GM19455 (cell line): ENCODE results near the gene MYO9B.

Experiments used
- ATAC-seq: cut with Tn5 transposase; IDR thresholded peaks from one replicate; pipeline ENCODE4 v1.9.1; 2021; ENCODE audit not compliant: unreplicated experiment

The MYO9B gene, protein sequence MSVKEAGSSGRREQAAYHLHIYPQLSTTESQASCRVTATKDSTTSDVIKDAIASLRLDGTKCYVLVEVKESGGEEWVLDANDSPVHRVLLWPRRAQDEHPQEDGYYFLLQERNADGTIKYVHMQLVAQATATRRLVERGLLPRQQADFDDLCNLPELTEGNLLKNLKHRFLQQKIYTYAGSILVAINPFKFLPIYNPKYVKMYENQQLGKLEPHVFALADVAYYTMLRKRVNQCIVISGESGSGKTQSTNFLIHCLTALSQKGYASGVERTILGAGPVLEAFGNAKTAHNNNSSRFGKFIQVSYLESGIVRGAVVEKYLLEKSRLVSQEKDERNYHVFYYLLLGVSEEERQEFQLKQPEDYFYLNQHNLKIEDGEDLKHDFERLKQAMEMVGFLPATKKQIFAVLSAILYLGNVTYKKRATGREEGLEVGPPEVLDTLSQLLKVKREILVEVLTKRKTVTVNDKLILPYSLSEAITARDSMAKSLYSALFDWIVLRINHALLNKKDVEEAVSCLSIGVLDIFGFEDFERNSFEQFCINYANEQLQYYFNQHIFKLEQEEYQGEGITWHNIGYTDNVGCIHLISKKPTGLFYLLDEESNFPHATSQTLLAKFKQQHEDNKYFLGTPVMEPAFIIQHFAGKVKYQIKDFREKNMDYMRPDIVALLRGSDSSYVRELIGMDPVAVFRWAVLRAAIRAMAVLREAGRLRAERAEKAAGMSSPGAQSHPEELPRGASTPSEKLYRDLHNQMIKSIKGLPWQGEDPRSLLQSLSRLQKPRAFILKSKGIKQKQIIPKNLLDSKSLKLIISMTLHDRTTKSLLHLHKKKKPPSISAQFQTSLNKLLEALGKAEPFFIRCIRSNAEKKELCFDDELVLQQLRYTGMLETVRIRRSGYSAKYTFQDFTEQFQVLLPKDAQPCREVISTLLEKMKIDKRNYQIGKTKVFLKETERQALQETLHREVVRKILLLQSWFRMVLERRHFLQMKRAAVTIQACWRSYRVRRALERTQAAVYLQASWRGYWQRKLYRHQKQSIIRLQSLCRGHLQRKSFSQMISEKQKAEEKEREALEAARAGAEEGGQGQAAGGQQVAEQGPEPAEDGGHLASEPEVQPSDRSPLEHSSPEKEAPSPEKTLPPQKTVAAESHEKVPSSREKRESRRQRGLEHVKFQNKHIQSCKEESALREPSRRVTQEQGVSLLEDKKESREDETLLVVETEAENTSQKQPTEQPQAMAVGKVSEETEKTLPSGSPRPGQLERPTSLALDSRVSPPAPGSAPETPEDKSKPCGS (N-terminal part only)

DNA sequence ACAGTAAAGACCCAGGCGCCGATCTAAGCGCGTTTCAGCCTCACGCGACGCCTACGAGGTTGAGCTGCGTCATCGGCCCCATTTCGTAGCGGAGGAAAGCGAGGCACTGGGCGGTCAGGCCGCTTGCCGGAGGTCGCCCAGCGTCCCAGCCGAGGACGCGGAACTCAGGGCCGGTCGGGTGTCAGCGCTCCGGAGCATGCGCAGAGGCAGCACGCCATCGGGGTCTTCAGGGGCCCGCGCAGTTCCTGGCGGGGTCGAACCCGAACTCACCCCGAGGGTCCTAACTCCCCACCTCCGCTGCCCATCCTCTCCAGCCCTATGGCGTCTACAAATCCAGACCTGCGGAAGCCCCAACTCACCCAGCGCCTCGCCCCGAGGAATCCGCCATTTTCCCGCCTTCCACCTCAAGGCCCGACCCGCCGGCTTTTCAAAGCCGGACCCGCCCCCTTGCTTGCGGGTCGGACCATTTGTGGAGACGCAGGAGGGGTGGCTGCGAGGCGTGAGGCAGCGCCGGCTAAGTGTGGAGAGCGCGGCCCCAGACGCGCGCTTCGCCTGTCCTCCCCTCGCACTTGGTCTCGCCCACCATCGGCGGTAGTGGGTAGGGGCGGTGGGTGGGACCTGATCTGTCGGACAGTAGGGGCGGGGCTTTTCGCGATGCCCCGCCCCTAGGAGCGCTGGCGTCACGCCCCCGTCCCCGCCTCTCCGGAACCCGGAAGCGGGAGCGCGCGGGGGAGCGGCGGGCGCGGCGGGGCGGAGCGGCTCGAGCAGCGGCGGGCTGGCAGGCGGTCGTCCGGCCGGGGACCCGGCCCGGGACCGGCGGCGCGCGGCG, at the start of gene MYO9B, which contains the start of gene HAUS8:
Gene MYO9B (plus strand): TSS at position 743 of the 829 bp plus-strand sequence. CDS start 25,941 bp downstream, outside the sequence.
Gene HAUS8 (minus strand): TSS at position 418 of the 829 bp plus-strand sequence. CDS start 30 bp downstream, at position 388.
- ATAC-seq, result peak; percentile 69

DNA sequence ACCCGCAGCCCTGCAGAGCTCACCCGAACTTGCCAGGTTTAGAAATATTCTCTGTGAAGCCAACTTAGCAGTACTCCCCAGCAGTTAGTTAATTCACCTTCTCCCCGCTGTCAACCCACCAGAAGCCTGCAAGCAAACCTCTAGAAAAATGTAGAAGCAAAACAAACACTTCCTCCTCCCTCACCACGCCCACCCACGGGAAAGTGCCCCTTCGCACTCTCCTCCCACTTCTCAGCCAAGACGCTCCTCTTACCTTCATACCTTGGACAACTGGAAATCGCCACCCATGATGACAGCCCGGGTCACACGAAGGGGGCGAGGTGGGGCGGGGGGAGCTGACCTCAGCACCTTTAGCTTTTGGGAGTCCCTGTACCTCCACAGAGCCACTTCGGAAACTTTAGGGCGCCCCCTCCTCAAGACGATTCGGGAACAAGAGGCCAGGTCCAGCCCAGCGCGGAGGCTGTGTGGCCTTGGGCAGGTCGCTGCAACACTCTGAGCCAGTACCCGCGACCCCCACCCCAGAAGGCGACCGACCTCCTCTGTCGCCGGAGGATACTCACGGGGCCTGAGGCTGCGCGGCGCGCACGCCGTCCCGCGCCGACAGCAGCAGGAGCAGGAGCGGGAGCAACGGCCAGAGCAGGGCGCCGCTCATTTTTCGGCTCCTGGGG, 49.5 kb upstream of the MYO9B start:
- no peak for ATAC-seq

DNA sequence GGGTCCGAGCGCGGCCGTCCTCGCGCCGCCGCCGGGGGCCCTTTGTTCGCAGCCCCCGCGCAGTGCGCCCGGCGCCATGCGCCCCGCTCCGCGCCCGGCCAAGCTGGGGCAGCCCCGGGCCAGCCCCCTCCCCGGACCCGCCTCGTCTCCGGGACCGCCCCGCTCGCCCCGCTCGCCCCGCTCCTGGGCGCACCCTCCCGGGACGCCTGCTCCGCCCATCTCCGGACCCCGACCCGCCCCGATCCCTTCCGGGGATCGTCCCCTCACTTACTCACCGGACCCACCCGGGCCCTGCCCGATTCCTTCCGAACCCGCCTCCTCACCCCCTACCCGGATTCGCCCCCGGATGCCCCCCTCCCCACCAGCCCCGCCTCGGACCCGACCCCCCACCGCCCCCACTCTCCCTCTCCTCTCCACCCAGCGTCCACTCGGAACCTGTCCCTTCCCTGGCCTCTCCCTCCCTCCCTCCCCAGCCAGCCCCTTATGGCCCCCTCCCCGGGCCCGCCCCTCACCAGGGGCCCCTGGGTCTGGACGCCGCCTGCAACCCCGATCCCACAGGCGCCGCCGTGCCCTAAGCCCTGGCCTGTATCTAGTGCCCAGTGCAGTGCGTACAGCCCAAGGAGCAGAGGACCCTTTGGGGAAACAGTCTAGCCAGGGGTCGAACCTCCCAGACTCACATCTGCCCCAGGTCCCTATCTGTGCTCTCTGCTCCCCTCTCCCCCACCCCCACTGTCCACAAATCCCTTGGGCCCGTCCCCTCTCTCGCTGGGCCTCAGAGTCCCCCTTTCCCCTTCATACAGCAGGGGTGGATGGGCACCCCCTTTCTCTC, 48.7 kb upstream of the MYO9B start, which contains the start of gene CPAMD8:
Gene CPAMD8 (minus strand): TSS at position 105 of the 829 bp plus-strand sequence. CDS start 168 bp downstream, outside the sequence.
- ATAC-seq, result no peak

DNA sequence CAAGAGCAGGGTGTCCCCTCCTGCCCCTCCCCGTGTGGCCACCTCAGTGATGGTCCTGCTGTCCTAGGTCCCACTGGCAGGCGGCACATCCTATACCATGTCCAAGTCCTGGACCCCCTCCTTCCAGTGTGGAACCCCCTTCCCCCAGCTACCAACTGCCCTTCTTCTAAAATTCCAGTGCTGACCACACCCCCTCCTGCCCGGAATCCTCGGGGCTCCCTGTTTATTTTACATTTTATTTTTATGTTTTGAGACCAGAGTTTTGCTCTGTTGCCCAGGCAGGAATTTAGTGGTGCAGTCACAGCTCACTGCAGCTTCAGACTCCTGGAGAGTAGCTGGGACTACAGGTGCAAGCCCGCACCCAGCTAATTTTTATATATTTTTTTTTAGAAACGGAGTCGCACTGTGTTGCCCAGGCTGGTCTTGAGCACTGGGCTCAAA, 48.0 kb upstream of the MYO9B start:
- no peak for ATAC-seq

DNA sequence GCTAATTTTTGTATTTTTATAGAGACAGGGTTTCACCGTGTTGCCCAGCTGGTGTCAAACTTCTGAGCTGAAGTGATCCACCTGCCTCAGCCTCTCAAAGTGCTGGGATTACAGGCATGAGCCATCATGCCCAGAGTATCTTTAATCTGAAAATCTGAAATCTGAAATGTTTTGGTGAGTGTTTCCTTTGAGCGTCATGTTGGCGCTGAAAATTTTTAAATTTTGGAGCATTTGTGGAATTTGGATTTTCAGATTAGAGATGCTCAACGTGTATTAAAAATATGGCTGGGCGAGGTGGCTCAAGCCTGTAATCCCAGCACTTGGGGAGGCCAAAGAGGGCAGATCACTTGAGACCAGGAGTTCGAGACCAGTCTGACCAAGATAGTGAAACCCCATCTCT, 43.8 kb upstream of the MYO9B start:
- ATAC-seq, result no peak

DNA sequence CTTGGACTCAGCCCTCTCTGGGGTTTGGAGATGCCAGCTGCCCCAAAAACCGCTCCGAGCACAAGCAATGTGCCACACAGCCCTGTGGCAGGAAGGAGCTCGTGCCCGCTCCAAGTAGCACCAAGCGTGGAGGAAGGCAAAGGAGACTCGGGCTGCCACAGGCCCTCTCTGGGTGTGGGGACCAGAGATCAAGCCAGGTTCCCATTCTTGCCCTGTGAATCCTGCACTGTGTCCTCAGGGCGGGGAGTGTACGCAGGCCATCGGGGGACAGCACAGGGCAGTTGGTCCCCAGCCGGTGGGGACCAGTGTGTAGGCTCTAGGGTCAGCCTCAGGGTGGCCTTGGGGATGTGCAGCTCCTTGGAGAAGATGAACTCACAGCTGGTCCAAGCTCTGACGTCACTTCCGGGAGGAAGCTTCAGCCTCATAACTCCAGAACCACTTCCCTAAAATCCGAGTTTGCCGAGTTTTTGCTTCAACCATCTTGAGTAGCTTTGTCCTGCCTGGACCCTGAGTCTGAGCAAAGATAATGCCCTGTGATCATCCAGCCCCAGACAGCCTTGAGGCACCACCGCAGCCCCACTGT, 39.6 kb upstream of the MYO9B start:
- ATAC-seq, result no peak

DNA sequence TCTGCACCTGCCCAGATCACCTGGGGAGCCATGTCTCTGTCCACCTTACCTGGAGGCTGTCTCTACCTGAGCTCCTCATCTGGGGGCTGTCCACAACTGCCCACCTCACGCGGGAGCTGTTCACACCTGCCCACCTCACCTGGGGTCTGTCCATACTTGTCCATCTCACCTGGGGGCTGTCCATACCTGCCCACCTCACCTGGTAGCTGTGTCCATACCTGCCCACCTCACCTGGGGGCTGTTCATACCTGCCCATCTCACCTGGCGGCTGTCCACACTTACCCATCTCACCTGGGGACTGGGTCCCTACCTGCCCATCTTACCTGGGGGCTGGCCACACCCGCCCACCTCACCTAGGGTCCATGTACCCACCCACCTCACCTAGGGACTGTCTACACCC, 38.9 kb upstream of the MYO9B start:
- ATAC-seq, result no peak

DNA sequence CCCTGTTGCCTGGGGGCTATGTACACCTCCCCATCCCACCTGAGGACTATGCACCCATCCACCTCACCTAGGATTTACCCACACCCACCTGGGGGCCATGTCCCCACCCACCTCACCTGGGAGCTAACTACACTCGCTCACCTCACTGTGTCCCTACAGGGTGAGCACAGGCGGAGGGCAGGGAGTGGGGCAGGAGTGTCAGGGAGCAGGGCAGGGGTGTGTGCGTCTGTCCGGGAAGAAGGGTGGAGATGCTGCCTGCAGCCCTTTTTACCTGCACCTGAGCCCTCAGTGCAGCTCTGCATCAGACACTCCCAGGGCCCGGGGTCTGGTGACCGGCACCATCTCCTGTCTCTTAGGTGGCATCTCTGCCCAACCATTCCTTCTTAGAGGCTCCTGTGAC, 38.4 kb upstream of the MYO9B start:
- no peak for ATAC-seq

DNA sequence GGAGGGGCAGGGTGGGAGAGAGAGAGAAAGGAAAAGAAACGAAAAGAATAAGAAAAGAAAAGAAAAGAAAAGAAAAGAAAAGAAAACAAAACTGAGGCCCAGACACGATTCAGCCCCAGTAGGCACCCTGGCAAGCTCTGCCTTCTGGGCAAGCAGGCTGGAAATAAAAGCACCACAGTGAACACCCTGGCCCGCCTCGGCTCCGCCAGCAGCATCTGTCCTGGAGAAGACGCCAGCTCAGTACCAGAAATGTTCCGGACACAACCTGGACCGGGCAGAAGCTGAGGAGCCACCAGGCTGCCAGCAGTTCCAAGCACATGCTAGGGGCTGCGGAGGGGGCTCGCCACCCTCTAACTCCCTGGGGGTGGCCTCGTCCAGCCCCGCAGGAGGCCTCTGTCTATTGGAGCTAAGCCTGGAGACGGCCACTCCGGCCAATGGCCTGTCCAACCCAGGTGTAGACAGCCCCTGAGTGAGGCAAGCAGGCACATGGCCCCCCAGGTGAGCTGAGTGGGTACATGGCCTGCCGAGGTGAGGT, 37.5 kb upstream of the MYO9B start:
- no peak for ATAC-seq

DNA sequence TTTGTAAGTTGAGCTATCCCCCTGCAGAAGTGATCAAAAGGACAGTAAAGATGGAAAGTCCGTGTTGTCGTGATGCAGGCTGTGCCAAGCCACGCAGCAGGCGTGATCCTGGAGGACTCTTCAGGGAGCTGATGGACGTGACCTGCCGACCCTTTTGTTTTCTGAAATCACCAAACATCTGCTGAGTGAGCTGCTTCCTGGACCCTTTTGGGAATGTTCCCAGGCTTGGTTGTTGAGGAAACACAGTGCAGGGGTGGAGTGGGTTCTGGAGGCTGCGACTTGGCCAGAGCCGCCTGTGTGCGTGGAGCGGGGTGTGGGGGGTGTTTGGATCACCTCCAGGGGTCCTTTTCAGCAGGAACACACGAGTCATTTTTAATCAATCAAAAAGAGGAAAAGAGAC, 33.6 kb upstream of the MYO9B start:
- ATAC-seq, result no peak

DNA sequence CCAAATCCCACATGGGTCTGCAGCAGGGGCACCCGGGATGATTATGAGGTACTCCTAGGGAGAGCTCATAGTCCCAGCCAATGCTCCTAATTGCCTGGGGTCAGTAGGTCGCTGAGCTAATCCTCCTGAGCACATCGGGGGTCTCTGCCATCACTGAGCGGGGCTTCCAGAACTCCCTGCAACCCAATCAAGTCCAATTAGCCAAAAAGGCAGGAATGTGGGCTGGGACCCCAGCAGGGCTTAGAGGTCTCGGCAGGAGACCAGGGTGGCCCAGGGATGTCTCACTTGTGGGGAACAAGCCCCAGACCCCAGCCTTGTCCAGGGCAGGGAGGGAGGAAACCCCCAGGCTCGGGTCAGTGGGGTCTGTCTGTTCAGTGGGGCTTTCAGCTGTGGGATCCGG, 31.8 kb upstream of the MYO9B start:
- no peak for ATAC-seq

DNA sequence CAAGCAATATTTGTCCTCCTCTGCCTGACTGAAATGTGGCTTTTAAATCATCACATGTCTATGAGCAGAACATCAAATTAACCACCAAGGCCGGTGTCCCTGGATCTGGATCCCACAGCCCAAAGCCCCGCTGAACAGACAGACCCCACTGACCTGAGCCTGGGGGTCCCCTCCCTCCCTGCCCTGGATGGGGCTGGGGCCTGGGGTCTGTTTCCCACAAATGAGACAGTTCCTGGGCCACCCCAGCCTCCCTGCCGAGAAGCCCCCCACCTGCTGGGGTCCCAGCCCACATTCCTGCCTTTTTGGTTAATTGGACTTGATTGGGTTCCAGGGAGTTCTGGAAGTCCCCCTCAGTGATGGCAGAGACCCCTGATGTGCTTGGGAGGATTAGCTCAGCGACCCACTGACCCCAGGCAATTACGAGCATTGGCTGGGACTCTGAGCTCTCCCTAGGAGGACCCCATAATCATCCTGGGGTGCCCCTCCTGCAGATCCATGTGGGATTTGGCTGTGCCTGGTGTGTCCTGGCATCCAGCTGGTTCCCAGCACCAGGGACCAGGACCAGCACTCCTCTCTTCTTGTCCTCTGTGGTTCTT, 29.6 kb upstream of the MYO9B start:
- no peak for ATAC-seq

DNA sequence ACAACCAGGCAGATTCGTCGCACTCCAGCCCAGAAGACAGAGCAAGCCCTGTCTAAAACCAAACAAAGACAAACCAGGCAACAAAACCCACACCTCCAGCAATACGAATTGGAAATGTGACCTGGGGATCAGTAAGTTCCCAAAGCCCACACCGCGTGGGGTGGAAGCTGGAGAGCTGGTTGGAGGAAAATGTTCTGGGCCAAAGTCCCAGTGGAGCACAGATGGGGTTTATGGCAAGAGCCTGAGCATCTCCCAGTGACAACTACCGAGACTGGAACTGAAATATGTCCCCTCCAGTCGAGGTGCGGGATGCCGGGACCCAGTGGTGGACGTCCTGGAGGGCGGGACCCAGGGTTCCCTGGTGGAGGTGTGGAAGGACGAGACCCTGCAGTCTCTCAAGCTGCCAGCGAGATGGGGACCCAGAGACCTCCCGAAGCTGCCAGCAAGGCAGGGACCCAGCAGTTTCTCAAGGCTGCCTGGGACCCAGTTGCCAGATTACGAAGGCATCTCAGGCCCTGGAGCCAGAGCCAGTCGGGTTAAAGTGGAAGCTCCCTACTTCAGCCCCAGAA, 26.6 kb upstream of the MYO9B start:
- no peak for ATAC-seq

DNA sequence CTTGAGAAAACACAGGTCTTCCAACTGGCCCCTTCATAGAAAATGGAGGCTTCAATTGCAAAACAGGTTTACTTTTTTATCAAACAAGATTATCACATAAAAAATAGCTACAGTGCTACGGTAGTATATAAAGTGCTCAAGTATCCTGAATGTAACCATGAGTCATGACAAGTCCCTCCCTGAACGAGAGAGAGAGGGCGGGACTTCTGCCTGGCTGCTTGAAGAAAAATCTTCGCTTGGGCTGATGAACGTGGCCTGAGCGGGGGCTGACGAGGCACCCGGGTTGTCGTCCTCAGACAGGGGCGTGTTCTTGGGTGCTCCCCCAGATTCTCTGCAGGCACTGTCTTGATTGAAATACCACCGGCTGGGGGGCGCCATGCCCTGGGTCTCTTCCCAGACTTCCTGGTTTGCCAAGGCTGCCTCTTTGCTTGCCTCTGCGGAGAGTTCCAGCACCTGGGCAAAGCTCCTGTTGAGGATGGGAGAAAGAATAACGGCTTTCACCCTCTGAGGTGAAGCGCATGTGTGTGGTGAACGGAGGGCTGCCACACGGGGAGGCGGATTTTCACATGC, 25.8 kb upstream of the MYO9B start:
- no peak for ATAC-seq

DNA sequence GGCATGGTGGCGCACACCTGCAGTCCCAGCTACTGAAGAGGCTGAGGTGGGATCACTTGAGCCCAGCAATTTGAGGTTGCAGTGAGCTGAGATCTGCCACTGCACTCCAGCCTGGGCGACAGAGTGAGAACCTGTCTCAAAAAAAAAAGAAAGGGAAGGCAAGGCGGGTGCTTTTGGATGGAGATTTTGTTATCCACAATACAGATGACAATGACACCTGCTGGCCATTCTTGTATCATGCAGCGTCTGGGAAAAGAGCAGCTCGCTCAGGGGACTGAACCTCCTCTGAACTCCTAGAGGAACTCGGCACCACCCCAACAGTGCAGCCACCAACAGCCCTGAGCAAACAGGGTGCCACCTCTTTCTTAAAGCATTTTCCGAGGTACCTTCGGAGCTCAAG, 23.1 kb upstream of the MYO9B start:
- ATAC-seq, result no peak

DNA sequence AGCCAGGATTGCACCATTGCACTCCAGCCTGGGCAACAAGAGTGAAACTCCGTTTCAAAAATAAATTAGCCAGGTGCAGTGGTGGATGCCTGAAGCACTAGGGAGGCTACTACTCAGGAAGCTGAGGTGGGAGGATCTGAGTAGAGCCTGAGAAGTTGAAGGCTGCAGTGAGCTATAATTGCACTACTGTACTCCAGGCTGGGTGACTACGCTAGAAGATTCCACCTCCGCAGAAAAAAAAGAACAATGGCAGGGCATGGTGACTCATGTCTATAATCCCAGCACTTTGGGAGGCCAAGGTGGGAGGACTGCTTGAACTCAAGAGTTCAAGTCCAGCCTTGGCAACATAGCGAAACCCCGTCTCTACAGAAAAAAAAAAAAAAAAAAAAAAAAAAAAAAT, 20.8 kb upstream of the MYO9B start:
- ATAC-seq, result no peak

DNA sequence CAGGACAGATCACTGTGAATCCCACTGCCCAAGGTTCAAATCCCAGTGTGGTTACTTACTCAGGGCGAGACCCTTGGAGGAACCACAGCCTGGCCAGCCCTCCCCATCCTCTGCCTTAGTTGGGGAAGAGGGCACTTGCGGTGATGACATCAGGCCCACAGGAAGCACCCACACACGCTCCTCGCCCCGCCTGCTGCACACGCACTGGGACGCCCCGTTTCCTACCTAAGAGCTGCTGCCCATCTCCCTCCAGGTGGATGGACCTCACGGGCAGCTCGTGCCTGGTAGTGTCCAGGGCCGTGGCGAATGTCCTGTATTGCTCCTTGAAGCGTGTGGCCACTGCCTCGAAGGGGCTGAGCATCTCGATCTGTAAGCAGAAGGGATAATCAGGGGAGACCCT, 19.9 kb upstream of the MYO9B start:
- no peak for ATAC-seq
